GM10248 (cell line): Measurements from ENCODE around the gene NFKBIA.
A peak's percentile ranks its signal among the peaks of the same experiment; 100 is the strongest.
"Not testable (repeated sequence)": the region's sequence is repeated elsewhere in the genome, so short reads cannot be mapped to it uniquely, and the experiment has no call there.

Experiments used
- CTCF ChIA-PET: fragments of 300-600 bp; sonication (Branson Sonifier 250); formaldehyde crosslinking; extraction: SDS; loops from one replicate; lab custom pipeline; 2021; ENCODE audit warnings: antibody characterized with exemption; lab: Yijun Ruan, JAX
- POLR2A ChIA-PET: fragments of 350-650 bp; sonication (Branson Sonifier 250); formaldehyde crosslinking; extraction: SDS; loops from one replicate; lab custom pipeline; 2020; ENCODE audit warnings: antibody characterized with exemption; lab: Yijun Ruan, JAX
- DNase-seq: peaks from one replicate; pipeline ENCODE4 v3.0.0; 2012; ENCODE audit errors: extremely low spot score
- TF ChIP-seq, protein P1 (sequence below): IDR thresholded peaks from 2 replicates; pipeline ENCODE4 v1.5.1; 2012; ENCODE audit warnings: mild to moderate bottlenecking, low read depth; ENCODE audit errors: extremely low read depth, missing control alignments, control extremely low read depth

NFKBIA gene

DNA sequence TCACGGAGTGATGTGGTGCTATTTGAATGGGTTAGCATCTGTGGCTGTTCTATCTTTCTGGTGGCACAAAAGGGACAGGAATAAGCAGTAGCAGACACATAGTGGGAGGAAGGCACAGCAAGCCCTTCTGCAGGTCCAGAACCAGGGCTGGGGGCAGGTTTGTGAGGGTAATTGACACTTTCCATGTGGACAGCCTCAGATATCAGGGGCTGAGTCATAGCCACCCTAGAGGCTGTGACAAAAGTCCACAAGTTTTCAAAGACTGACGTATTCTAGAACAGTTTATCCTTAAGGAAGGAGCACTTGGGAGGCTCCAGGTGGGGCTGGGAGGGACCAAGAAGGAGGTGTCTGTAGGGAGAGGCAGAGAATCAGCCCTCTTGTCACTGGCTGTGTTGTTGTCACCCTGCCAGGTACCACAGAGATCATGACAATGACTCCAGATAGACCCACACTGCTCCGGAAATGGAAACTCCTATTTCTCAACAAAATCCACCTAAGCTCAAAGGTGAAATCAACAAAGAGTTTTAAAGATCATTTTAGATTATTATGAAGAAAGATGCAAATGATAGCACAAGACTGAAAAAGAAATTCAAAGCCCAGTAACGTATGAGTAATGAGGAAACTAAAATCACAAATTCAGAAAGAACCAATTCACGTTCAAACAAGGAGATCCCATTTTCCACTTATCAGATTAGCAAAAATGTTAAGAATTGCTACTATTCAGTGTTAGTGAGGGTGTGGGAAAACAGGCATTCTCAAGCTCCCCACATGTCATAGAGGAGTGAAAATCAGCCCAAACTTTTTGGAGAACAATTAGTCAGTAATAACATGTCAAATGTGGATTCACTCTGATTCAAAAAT is 48.3 kb downstream of the NFKBIA start:
- TF ChIP-seq, protein P1, sequence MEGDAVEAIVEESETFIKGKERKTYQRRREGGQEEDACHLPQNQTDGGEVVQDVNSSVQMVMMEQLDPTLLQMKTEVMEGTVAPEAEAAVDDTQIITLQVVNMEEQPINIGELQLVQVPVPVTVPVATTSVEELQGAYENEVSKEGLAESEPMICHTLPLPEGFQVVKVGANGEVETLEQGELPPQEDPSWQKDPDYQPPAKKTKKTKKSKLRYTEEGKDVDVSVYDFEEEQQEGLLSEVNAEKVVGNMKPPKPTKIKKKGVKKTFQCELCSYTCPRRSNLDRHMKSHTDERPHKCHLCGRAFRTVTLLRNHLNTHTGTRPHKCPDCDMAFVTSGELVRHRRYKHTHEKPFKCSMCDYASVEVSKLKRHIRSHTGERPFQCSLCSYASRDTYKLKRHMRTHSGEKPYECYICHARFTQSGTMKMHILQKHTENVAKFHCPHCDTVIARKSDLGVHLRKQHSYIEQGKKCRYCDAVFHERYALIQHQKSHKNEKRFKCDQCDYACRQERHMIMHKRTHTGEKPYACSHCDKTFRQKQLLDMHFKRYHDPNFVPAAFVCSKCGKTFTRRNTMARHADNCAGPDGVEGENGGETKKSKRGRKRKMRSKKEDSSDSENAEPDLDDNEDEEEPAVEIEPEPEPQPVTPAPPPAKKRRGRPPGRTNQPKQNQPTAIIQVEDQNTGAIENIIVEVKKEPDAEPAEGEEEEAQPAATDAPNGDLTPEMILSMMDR, result no peak
- ChIA-PET CTCF (interaction anchor here (0.9 to 1.6 kb wide), 4 partner anchors 9 to 48 kb away, joined by 3 read pairs; no protein-coding TSS in a partner anchor), POLR2A (interaction anchor here (1.0 kb wide), 1 partner anchor 48 kb away, joined by 3 read pairs; no protein-coding TSS in a partner anchor)
- DNase-seq, result peak; percentile 48

DNA sequence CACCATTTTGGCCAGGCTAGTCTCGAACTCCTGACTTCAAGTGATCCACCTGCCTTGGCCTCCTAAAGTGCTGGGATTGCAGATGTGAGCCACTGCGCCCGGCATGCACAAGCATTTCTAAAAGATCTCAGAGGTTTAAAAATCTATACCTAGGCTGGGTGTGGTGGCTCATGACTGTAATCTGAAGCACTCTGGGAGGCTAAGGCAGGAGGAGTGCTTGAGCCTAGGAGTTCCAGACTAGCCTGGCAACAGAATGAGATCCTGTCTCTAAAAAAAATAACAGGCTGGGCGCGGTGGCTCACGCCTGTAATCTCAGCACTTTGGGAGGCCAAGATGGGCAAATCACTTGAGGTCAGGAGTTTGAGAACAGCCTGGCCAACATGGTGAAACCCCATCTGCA is 49.3 kb downstream of the NFKBIA start:
- DNase-seq, POLR2A ChIA-PET: not testable (repeated sequence)
- CTCF ChIA-PET, result interaction anchor here (1.6 kb wide), 1 partner anchor 20 kb away, joined by 3 read pairs; no protein-coding TSS in a partner anchor

DNA sequence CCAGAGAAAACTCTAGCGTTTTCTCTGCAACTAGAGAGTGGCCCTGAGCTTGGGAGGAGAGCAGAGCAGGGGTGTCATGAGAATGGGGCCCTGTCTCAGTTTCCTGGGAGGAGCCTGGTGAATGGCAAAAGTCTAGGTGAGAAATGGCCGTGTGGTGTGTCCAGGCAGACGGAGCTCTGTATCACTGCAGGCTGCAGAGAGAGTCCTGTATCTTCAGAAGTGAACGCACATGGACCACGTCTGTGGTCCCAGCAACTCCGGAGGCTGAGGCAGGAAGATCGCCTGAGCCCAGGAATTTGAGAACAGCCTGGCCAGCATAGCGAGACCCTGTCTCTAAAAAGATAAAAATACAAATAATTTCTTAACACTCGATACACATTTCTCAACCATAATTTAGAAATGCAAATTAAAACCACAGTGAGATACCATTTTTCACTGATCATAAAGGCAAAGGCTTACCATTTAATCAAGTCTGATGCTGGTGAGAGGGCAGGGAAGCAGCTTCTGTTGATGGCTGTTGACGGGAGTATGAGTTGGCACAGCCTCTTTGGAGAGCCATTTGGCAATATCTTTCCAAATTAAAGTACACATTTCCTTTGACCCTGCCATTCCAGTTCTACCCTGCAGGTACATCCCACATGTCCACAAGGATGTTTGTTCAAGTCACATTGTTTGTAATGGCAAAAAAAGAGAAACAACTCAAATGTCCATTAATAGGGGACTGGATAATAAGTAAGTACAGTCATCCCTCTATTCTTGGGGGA is 51.0 kb downstream of the NFKBIA start:
- DNase-seq, result no peak
- ChIA-PET CTCF (interaction anchor here (2.1 kb wide), 1 partner anchor 26 kb away, joined by 7 read pairs; no protein-coding TSS in a partner anchor), POLR2A (no interaction called here)
- TF ChIP-seq, protein P1, result no peak

DNA sequence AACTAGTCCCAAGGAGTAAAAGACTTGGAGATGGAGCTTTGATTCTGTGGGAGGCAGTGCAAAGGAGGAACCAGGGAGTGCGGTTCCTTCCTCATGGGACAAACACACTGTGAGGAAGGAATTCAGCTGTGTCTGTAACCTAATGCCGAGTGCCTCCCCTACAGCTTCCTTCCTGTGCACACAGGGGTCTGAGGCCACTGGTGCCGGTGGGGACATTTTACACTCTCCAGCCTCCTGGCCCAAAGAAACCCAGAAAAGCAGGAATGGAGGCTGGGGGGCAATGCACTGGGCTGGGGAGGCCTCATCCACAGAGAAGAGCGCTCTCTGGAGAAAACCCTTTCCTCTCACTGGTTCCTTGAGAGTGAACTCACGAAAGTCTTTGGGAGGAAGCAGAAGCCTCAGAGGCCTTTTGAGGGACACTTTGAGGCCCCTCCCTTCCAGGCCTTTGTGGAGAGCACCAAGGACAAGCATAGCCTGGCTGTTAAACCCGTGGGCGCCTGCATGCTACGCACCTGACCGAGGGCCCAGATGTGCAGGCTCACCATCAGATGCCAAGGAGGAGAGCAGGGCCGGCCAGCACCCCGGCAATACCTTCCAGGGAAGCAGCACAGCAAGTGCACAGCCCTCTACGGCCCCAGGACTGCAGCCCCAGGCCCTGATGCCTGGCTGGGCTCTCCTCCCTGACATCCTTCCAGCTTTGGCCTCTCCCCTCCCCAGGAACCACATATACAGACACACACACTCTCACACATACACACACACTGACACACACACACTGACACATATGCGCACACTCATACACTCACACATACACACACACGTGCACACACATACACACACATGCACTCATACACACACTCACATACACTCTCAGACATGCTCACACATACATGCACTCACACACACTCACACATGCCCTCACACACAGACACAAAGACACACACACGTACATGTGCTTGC is 52.0 kb downstream of the NFKBIA start:
- peak; percentile 6 for DNase-seq
- CTCF ChIA-PET, result interaction anchor here (1.1 to 2.1 kb wide), 6 partner anchors 13 to 630 kb away, joined by 3 to 7 read pairs (median 4); no protein-coding TSS in a partner anchor
- TF ChIP-seq, protein P1, result no peak
- POLR2A ChIA-PET, result interaction anchor here (1.1 kb wide), 1 partner anchor 1867 kb away, joined by 3 read pairs; no protein-coding TSS in a partner anchor

DNA sequence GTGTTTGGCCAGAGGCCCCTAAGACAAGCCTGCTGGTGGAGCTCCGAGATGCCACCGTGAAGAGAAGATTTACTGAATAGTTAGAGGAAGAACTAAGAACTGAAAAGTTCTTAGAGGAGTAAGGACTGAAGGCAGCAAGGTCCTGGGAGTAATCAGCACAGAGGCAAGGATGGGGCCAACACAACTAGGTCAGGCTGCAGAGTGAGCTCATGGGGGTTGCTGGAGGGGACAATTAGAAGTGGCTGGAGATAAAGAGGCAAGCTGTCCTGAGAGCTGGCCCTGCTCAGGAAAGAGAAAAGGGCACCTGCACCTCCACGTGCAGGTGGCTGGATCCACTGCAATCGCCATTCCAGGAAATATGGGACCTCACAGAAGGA is 52.7 kb downstream of the NFKBIA start:
- peak; percentile 5 for DNase-seq
- TF ChIP-seq, protein P1, result no peak
- ChIA-PET CTCF (interaction anchor here (1.1 to 2.1 kb wide), 8 partner anchors 12 to 629 kb away, joined by 3 to 7 read pairs (median 4); no protein-coding TSS in a partner anchor), POLR2A (interaction anchor here (1.1 kb wide), 1 partner anchor 1867 kb away, joined by 3 read pairs; no protein-coding TSS in a partner anchor)
